ENCODE data around the gene DISC1.

Gene DISC1

GRCh38 chr1:231679109-231679508, 52.5 kb downstream of the DISC1 start:
- Histone ChIP-seq H3K4me2 (ENCODE audit: low read depth, low read length, poor library complexity, severe bottlenecking) (no peak overlapping the region), H2AFZ (ENCODE audit: low read depth, low read length, severe bottlenecking) (no peak overlapping the region), H4K20me1 (ENCODE audit: low read depth, low read length) (no peaks in the 10 kb centered on the region), H3K27me3 (ENCODE audit: low read length) (no peaks in the 10 kb centered on the region), H3F3A (ENCODE audit: insufficient read depth) (no peaks in the 10 kb centered on the region), H3K9me3 (ENCODE audit: insufficient read depth, low read length) (no peaks in the 10 kb centered on the region), H3K9me2 (replicated peaks; ENCODE audit: insufficient read depth, low read length) (no peaks in the 10 kb centered on the region), H3K27ac (ENCODE audit: low read depth, low read length) (no peak overlapping the region), H3K9ac (ENCODE audit: low read length) (no peak overlapping the region), H3K79me2 (ENCODE audit: insufficient read depth, low read length) (no peaks in the 10 kb centered on the region), H3K36me3 (ENCODE audit: low read length) (no peaks in the 10 kb centered on the region), H3K4me3 (ENCODE audit: insufficient read depth, low read length, poor library complexity, severe bottlenecking) (no peak overlapping the region)
- TF ChIP-seq CTCF (IDR thresholded peaks at IDR 0.05; ENCODE audit: insufficient read depth, low read length, poor library complexity, severe bottlenecking) (no peak), EZH2phosphoT487 (conservative IDR thresholded peaks at IDR 0.05; ENCODE audit: low read length) (no peak)

DNA sequence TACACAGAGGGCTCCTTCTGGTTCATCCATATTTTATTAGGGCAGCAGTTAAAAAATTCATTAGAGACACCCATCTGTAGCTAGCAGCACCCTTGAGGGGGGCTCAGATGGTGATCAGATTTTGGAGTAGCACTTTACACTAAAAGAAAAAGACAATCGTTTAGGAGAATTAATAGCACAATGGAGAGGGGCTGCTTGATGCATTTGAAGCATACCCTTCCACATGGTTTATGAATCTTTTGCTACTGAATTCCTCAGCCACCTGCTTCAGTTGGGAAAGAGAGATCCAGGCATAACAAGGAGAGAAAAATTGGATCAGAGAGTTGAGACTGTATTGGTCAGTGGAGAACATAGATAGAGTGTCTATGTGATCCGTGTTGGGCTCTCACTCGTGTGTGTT, 54.4 kb downstream of the DISC1 start:
- H3K27ac ChIP-seq (ENCODE audit: low read depth, low read length): no peak overlapping the region
- no peaks in the 10 kb centered on the region for H3K79me2 ChIP-seq (ENCODE audit: insufficient read depth, low read length)
- H3K4me3 ChIP-seq (ENCODE audit: insufficient read depth, low read length, poor library complexity, severe bottlenecking): no peak overlapping the region
- no peaks in the 10 kb centered on the region for H3F3A ChIP-seq (ENCODE audit: insufficient read depth)
- no peaks in the 10 kb centered on the region for H4K20me1 ChIP-seq (ENCODE audit: low read depth, low read length)
- H2AFZ ChIP-seq (ENCODE audit: low read depth, low read length, severe bottlenecking): no peak overlapping the region
- H3K9me2 ChIP-seq (replicated peaks; ENCODE audit: insufficient read depth, low read length): no peaks in the 10 kb centered on the region
- no peak for TF ChIP-seq EZH2phosphoT487 (conservative IDR thresholded peaks at IDR 0.05; ENCODE audit: low read length)
- TF ChIP-seq CTCF (IDR thresholded peaks at IDR 0.05; ENCODE audit: insufficient read depth, low read length, poor library complexity, severe bottlenecking): no peak
- H3K9me3 ChIP-seq (ENCODE audit: insufficient read depth, low read length): no peaks in the 10 kb centered on the region
- H3K4me2 ChIP-seq (ENCODE audit: low read depth, low read length, poor library complexity, severe bottlenecking): no peak overlapping the region
- no peaks in the 10 kb centered on the region for H3K36me3 ChIP-seq (ENCODE audit: low read length)
- no peaks in the 10 kb centered on the region for H3K27me3 ChIP-seq (ENCODE audit: low read length)
- H3K9ac ChIP-seq (ENCODE audit: low read length): no peak overlapping the region

- Histone ChIP-seq H3K36me3 (ENCODE audit: low read length) (no peaks in the 10 kb centered on the region), H3K4me2 (ENCODE audit: low read depth, low read length, poor library complexity, severe bottlenecking) (no peak overlapping the region), H3F3A (ENCODE audit: insufficient read depth) (no peaks in the 10 kb centered on the region), H3K79me2 (ENCODE audit: insufficient read depth, low read length) (no peaks in the 10 kb centered on the region), H3K27ac (ENCODE audit: low read depth, low read length) (no peak overlapping the region), H3K9me2 (replicated peaks; ENCODE audit: insufficient read depth, low read length) (no peaks in the 10 kb centered on the region), H4K20me1 (ENCODE audit: low read depth, low read length) (no peaks in the 10 kb centered on the region), H3K27me3 (ENCODE audit: low read length) (no peaks in the 10 kb centered on the region), H2AFZ (ENCODE audit: low read depth, low read length, severe bottlenecking) (no peak overlapping the region), H3K9ac (ENCODE audit: low read length) (no peak overlapping the region), H3K4me3 (ENCODE audit: insufficient read depth, low read length, poor library complexity, severe bottlenecking) (no peak overlapping the region), H3K9me3 (ENCODE audit: insufficient read depth, low read length) (no peaks in the 10 kb centered on the region)
- TF ChIP-seq EZH2phosphoT487 (conservative IDR thresholded peaks at IDR 0.05; ENCODE audit: low read length) (no peak), CTCF (IDR thresholded peaks at IDR 0.05; ENCODE audit: insufficient read depth, low read length, poor library complexity, severe bottlenecking) (no peak)
Observed at GRCh38 chr1:231682779-231683178, 56.2 kb downstream of the DISC1 start.
